HCT116 (cell line): Measurements from ENCODE around the gene CDK14.

Experiments
- CEBPB ChIP-seq: IDR thresholded peaks from 2 replicates; pipeline ENCODE4 v1.6.1; 2012; ENCODE audit warnings: low read depth
- EGR1 ChIP-seq: IDR thresholded peaks from 2 replicates; pipeline ENCODE4 v1.6.1; 2012; ENCODE audit warnings: low read depth
- ELF1 ChIP-seq: IDR thresholded peaks from 2 replicates; pipeline ENCODE4 v1.6.1; 2012; ENCODE audit warnings: low read depth, borderline replicate concordance
- EZH2 ChIP-seq: fragments of 200-600 bp; sonication (generic); IDR thresholded peaks from 2 replicates; pipeline ENCODE4 v1.6.1; 2017; ENCODE audit warnings: antibody characterized with exemption, mixed run types
- JUND ChIP-seq: IDR thresholded peaks from 2 replicates; pipeline ENCODE4 v1.6.1; 2012
- MAX ChIP-seq: IDR thresholded peaks from 2 replicates; pipeline ENCODE4 v1.6.1; 2012
- POLR2A ChIP-seq: IDR thresholded peaks from 2 replicates; pipeline ENCODE4 v1.7.0; 2011; ENCODE audit warnings: borderline replicate concordance; ENCODE audit not compliant: insufficient read depth, insufficient read length; ENCODE audit errors: extremely low read depth
- POLR2AphosphoS5 ChIP-seq: IDR thresholded peaks from 2 replicates; pipeline ENCODE4 v1.6.1; 2011; ENCODE audit warnings: mild to moderate bottlenecking, low read depth, low read length, moderate library complexity
- RAD21 ChIP-seq: IDR thresholded peaks from 2 replicates; pipeline ENCODE4 v1.6.1; 2012; ENCODE audit warnings: low read depth, mild to moderate bottlenecking
- REST ChIP-seq: IDR thresholded peaks from 2 replicates; pipeline ENCODE4 v1.6.1; 2012; ENCODE audit warnings: low read depth
- ZBTB33 ChIP-seq: IDR thresholded peaks from 2 replicates; pipeline ENCODE4 v1.6.1; 2011; ENCODE audit warnings: mild to moderate bottlenecking, low read length, moderate library complexity; ENCODE audit not compliant: insufficient replicate concordance; ENCODE audit errors: extremely low read depth
- ZFX ChIP-seq: fragments of 450-650 bp; IDR thresholded peaks from 2 replicates; pipeline ENCODE4 v1.6.1; 2017
- TF ChIP-seq, protein P1 (sequence below), 3 experiments: fragments of 200-600 bp in 1 of 3; sonication (generic) in 1 of 3; IDR thresholded peaks in 2 of 3; conservative IDR thresholded peaks in 1 of 3; 2 replicates each; pipeline ENCODE4 v1.5.1; 2012 to 2017; ENCODE audit warnings: low read depth in 2 of 3, low read length in 2 of 3, antibody characterized with exemption in 1 of 3, borderline replicate concordance in 1 of 3, control low read depth in 1 of 3, mild to moderate bottlenecking in 1 of 3, mixed read lengths in 1 of 3, mixed run types in 1 of 3, moderate library complexity in 1 of 3; ENCODE audit not compliant: insufficient read depth in 1 of 3

DNA sequence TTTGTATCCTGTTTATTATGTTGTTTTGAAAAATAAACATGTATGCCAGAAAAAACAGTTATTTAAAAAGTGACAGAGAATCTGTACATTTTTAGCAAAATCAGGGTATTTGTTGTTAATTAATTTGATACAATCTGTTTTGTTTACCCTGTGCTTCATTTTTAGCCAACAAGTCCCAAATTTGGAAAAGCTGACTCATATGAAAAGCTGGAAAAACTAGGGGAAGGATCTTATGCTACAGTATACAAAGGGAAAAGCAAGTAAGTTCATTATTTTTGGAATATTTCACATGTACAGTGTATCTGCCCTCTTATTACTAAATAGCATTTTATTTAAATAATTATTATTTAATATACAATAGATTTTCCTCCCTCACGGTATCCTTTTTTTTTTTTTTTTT, 151.4 kb downstream of the CDK14 start:
- TF ChIP-seq, protein P1, sequence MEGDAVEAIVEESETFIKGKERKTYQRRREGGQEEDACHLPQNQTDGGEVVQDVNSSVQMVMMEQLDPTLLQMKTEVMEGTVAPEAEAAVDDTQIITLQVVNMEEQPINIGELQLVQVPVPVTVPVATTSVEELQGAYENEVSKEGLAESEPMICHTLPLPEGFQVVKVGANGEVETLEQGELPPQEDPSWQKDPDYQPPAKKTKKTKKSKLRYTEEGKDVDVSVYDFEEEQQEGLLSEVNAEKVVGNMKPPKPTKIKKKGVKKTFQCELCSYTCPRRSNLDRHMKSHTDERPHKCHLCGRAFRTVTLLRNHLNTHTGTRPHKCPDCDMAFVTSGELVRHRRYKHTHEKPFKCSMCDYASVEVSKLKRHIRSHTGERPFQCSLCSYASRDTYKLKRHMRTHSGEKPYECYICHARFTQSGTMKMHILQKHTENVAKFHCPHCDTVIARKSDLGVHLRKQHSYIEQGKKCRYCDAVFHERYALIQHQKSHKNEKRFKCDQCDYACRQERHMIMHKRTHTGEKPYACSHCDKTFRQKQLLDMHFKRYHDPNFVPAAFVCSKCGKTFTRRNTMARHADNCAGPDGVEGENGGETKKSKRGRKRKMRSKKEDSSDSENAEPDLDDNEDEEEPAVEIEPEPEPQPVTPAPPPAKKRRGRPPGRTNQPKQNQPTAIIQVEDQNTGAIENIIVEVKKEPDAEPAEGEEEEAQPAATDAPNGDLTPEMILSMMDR (IDR thresholded peaks at IDR 0.05 in 2 of 3, conservative IDR thresholded peaks at IDR 0.05 in 1 of 3; ENCODE audit: borderline replicate concordance in 1 of 3, insufficient read depth in 1 of 3, low read depth in 2 of 3, low read length in 2 of 3) = no peak
- TF ChIP-seq EZH2 = no peak
- TF ChIP-seq RAD21 = no peak
- no peak for TF ChIP-seq POLR2AphosphoS5
- TF ChIP-seq ELF1 = no peak
- no peak for TF ChIP-seq POLR2A
- TF ChIP-seq EGR1 = no peak
- no peak for TF ChIP-seq MAX
- no peak for TF ChIP-seq ZFX
- no peak for TF ChIP-seq JUND
- no peak for TF ChIP-seq ZBTB33
- no peak for TF ChIP-seq CEBPB
- TF ChIP-seq REST = no peak
